HG03135 (cell line): ENCODE results near the gene PEPD.

ENCODE experiments used
- ATAC-seq: cut with Tn5 transposase; IDR thresholded peaks from one replicate; pipeline ENCODE4 v1.9.1; 2021; ENCODE audit warnings: mild to moderate bottlenecking, moderate library complexity; ENCODE audit not compliant: unreplicated experiment

The PEPD gene

GRCh38 chr19:33443638-33444561 lies 77.7 kb downstream of the PEPD start:
- no peak for ATAC-seq

DNA sequence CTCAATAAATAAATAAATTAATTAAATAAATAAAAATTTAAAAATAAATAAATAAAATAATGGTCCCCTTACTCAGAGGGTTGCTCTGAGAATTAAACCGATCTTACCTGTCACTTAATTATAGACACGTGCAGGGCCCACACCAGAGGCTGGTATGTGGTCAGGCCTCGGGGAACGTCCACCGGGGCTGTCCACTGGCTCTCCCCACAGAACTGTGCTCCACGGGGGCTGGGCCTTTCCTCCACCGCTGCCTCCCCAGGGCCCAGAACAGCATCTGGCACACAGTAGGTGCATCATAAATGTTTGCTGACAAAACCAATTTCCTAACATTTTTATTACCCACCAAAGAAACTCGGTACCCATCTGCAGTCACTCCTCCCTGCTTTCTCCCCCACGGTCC lies 78.9 kb downstream of the PEPD start:
- ATAC-seq = no peak

- no peak for ATAC-seq
These were observed 79.8 kb downstream of the PEPD start for GRCh38 chr19:33441828-33442227.

GRCh38 chr19:33441277-33441699 lies 80.3 kb downstream of the PEPD start:
- no peak for ATAC-seq

DNA sequence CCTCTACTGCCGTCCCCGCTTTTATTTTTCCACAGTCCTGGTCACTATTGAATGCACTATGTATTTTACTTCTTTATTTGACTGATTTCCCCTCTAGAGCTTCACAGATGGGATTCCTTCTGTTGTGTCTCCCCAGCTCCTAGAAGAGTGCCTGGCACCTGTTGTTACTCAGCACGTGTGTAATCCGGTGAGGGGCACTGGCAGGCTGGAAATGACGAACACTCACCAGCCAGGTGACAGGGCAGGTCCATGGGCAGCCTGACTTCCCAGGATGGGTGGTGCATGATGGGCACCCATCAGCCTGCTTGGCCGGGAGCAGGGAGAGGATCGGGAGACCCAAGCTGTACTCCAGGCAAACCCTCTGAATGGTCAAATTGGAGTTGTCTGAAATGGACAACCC lies 80.9 kb downstream of the PEPD start:
- no peak for ATAC-seq

DNA sequence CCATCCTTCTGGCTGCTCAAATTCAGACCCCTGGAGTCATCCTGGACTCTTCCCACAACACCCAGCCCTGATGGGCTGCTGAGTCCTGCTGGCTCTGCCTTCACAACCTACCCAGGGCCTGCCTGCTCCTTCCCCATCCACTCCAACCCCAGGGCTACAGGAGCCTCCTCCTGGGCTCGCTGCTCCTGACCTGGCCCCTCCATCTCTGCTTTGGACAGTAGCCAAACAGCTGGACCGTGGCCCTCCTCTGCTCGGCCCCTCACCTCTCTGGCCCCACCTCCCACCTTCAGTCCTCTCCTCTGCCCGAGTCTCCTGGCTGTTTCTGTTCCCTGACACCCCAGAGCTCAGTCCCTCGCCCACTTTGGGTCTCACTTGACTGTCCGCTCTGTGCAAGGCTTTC lies 81.3 kb downstream of the PEPD start:
- no peak for ATAC-seq

GRCh38 chr19:33438987-33439781 lies 82.4 kb downstream of the PEPD start:
- ATAC-seq = no peak

DNA sequence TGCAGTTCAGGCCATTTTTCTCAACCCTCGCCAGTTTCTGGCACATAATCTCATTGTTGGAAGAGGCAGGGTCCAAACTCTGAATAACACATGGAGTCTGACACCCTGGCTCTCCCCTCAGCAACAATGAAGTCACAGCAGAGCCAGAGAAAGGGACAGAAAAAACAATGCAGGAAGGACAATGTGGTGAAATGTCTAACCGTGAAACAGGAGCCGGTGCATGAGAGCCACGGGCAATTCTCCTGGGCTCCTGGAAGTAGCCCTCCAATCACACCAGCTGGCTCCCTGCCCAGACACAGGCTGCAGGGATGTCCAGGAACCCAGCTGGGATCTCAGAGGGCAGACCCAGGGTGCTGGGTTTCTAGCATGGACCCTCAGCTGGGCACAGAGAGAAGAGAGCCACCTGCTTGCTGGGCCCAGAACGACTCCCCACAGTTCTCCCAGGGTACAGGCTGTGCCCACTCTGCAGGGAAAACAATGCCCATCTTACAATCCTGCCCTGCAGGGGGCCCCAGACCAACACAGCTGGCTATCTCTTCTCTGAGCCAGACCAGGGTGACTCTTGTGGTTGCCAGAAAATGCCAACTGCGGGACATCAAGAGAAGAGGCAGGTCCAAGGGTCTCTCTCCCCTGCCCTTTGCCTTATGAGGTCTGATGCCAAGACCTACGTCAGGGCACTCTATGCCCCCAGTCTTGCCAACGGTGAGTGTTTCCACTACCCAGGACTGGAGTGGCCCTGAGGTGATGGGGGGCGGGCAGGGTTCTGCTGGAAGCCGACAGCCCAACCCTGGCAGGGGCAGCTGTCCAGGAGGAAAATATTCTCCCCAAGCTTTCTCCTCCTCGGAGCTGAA lies 83.5 kb downstream of the PEPD start:
- no peak for ATAC-seq

DNA sequence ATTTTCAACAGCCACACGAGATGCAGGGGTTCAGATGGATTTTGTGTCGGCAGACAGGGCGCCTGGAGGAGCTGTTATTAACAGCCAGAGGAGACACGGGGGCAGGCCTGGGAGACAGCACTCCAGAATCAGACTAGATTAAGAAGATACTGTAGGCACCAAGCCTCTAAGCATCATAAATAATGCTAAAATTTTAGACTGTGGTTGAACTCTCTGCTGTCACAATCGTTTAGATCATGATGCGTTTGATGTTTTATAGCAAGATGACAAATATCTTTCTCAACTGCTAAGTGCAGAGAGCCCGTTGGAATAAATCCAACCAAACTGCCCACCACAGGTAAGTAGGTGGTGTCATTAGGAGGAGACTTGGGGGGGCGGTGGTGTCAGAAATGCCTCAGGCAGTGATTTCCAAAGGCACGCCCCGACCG lies 84.2 kb downstream of the PEPD start:
- no peak for ATAC-seq

DNA sequence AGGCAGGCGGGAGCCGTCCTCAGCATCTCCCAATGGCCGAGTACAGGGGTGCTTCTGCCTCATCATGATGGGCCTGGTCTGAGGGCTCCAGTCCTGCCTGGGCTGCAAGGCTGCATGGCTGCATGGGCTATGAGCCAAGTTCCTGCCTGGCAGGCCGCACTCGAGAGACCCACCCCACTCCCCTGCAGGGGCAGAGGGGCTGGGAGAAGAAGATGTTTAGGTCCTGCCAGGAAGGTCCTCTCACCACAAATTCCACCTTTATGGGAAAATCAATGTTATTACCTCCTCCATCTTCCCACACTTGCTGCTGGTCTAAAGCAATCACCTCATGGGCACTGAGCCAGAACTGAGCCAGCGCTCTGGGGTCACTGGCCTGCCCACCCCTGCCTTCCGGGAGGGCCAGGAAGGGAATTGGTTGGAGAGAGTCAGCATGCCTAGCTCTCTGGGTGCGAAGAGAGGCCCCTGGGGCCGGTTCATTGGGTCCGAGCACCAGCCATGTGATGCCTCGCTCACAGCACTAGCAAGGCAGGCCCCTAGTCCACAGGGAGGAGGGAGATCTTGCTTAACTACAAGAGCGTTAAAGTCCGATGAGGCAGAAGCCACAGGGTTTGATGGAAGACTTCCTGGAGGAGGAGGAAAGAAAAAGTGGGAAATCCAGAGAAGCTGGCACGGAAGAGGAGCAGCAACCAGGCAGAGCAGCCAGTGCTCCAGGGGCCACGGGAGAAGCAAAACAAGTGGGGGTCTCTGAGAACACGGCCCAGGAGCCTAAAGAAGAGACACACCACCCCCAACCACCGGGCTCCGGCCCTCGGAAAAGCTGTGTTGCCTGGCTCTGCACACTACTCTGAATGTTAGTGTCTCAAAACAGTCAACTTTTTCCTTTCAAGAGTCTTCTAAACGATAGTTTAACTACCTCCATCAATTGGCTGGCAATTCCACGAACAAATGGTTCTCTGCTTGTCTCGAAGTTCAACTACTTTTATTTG lies 84.9 kb downstream of the PEPD start:
- ATAC-seq = no peak

DNA sequence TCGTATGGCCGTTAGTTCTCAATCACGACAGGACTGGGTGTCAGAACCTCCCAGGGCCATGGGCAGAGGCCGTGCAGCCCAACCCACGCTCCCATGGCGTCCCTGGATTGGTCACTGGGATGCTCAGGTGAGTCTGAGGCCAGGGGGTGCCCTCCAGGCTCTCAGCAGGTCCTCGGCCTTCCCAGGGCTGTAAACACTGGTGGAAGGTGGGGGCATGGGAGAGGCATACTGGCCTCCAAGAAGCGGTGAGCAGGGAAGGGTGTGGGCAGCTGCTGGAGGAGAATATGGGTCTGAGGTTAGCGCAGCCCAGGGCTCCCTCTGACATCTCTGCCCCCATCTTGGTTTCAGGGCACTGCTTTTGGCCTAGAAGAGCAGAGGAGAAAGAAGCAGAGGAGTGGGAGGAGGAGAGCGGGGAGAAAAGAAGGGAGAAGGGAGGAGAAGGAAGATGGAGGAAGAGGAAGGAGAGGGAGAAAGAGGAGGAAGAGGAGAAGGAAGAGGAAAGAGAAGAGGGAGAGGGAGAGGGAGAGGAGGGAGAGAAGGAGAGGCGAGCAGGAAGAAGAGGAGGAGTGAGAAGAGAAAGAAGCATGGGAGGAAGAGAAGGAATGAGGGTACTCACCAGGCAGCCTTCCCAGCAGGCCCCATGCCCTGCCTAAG lies 85.8 kb downstream of the PEPD start:
- no peak for ATAC-seq

DNA sequence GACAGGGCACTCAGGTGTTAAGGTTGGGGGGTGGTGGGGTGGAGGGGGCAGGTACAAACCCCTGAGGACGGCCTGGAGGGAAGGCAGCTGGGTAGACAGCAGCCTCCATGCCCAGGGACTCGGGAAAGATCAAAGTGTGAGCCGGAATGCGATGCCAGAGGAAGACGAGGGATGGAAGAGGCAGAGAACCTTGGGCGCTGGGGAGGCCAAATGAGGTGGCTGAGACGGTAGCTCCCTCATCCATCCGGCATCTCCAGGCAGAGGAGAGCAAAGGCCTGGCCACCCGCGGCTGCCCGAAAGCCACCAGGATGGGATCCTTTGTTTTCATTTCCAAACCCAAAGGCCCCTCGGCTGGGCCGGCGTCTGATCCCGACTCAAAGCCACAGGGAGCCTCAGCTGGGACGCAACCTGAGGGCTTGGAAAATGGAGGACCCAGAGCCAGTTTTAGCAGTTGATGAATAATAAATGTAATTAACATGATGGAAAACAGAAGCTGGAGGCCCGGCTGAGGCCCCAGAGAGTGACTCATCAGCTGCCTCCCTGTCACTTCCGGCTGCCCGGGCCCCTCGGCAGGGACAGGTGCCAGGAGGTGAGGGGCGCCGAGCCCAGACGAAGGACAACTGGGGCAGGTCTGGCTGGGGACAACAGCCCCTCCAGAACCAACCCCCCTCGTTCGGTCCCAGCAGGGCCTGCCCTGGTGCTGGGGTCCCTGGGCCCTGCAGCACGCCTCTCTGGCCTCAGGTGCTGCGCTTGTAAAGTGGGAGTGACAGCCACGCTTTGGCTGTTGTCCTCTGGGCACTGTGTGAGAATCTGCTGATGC lies 86.5 kb downstream of the PEPD start:
- no peak for ATAC-seq

GRCh38 chr19:33434069-33434885 lies 87.3 kb downstream of the PEPD start:
- ATAC-seq = no peak

GRCh38 chr19:33432446-33433170 lies 89.0 kb downstream of the PEPD start:
- no peak for ATAC-seq

- no peak for ATAC-seq
These were observed 89.6 kb downstream of the PEPD start for GRCh38 chr19:33432015-33432414.

GRCh38 chr19:33430674-33431277 lies 90.8 kb downstream of the PEPD start:
- peak; percentile 59 for ATAC-seq
